H1 (cell line): ENCODE results near the gene DTL. TPM values are rescaled to one million over a fixed set of nuclear protein-coding genes. Genes with fewer than 3 reads are reported as not detected.

Experiments
- CTCF ChIA-PET: fragments of 300-600 bp; sonication (Branson Sonifier 250); formaldehyde crosslinking; loops from one replicate; lab custom pipeline; 2021; ENCODE audit not compliant: partially characterized antibody; lab: Charles Lee
- POLR2A ChIA-PET: fragments of 300-600 bp; sonication (Branson Sonifier 250); formaldehyde crosslinking; loops from one replicate; lab custom pipeline; 2021; ENCODE audit warnings: inconsistent platforms; ENCODE audit not compliant: partially characterized antibody; lab: Charles Lee
- DNase-seq, 2 experiments: peaks; one replicate each; pipeline versions ENCODE4 v3.0.0 to v3.0.0-alpha.2; 2010 to 2022; ENCODE audit warnings: low spot score in 2 of 2, low read depth in 1 of 2, mixed read lengths in 1 of 2
- FAIRE-seq: peaks from 2 replicates; lab custom pipeline; 2011; peaks lifted over from hg19 to GRCh38; lab: Jason Lieb, UNC
- H2AFZ ChIP-seq: 2 replicates; pipeline ENCODE4 v1.8.1; 2012; ENCODE audit warnings: low read length, inconsistent platforms
- H2AK5ac ChIP-seq: 2 replicates; pipeline ENCODE4 v1.6.1; 2013; ENCODE audit warnings: low read depth, low read length
- H2BK120ac ChIP-seq: replicated peaks from 2 replicates; pipeline ENCODE3; 2013; ENCODE audit warnings: low read depth, low read length, inconsistent platforms
- H2BK12ac ChIP-seq: 2 replicates; pipeline ENCODE4 v1.6.1; 2013; ENCODE audit warnings: low read depth, low read length
- H2BK15ac ChIP-seq: 2 replicates; pipeline ENCODE4 v1.6.1; 2013; ENCODE audit warnings: low read length
- H2BK20ac ChIP-seq: 2 replicates; pipeline ENCODE4 v1.6.1; 2013; ENCODE audit warnings: low read length
- H2BK5ac ChIP-seq: 2 replicates; pipeline ENCODE4 v1.6.1; 2013; ENCODE audit warnings: low read depth, low read length
- H3K14ac ChIP-seq: 2 replicates; pipeline ENCODE4 v1.6.1; 2013; ENCODE audit warnings: inconsistent platforms; ENCODE audit not compliant: insufficient read length
- H3K18ac ChIP-seq: 2 replicates; pipeline ENCODE4 v1.6.1; 2013; ENCODE audit warnings: low read length; ENCODE audit errors: extremely low read depth
- H3K23ac ChIP-seq: 2 replicates; pipeline ENCODE4 v1.6.1; 2013; ENCODE audit warnings: inconsistent platforms; ENCODE audit not compliant: insufficient read length
- H3K23me2 ChIP-seq: 2 replicates; pipeline ENCODE4 v1.6.1; 2013; ENCODE audit warnings: low read depth, low read length
- H3K27ac ChIP-seq: 2 replicates; pipeline ENCODE4 v1.6.1; 2011; ENCODE audit warnings: low read depth, low read length, inconsistent platforms
- H3K27me3 ChIP-seq, 4 experiments: replicated peaks in 1 of 4; 1 replicate in 1 of 4; 2 replicates in 3 of 4; pipeline versions ENCODE4 v1.6.1 to v1.8.1; 2011 to 2013; ENCODE audit warnings: low read length in 3 of 4, mild to moderate bottlenecking in 3 of 4, inconsistent platforms in 2 of 4, mixed read lengths in 2 of 4, moderate library complexity in 1 of 4; ENCODE audit not compliant: control insufficient read depth in 3 of 4, insufficient read depth in 3 of 4; ENCODE audit errors: extremely low read depth in 1 of 4
- H3K36me3 ChIP-seq, 4 experiments: 2 replicates each; pipeline versions ENCODE4 v1.6.1 to v1.8.1; 2011 to 2013; ENCODE audit warnings: mild to moderate bottlenecking in 4 of 4, low read length in 3 of 4, moderate library complexity in 2 of 4, control low read depth in 1 of 4, inconsistent platforms in 1 of 4; ENCODE audit not compliant: insufficient read depth in 4 of 4, control insufficient read depth in 2 of 4
- H3K4ac ChIP-seq: replicated peaks from 2 replicates; pipeline ENCODE3; 2013; ENCODE audit warnings: low read length, low read depth, mixed read lengths, inconsistent platforms; ENCODE audit not compliant: insufficient read length
- H3K4me1 ChIP-seq, 4 experiments: replicated peaks in 1 of 4; 1 replicate in 1 of 4; 2 replicates in 3 of 4; pipeline versions ENCODE4 v1.6.1 to v1.8.1; 2011 to 2013; ENCODE audit warnings: low read length in 3 of 4, inconsistent platforms in 2 of 4, mixed read lengths in 1 of 4; ENCODE audit not compliant: insufficient read depth in 4 of 4, control insufficient read depth in 3 of 4
- H3K4me2 ChIP-seq, 2 experiments: 2 replicates each; pipeline versions ENCODE4 v1.6.1 to v1.8.1; 2011 to 2013; ENCODE audit warnings: low read depth in 2 of 2, low read length in 2 of 2, control low read depth in 1 of 2, inconsistent platforms in 1 of 2, mild to moderate bottlenecking in 1 of 2; ENCODE audit not compliant: insufficient read depth in 1 of 2
- H3K4me3 ChIP-seq, 4 experiments: fragments of 200-600, 300-600 bp in 1 of 4; sonication (generic), shearing (Covaris generic), sonication (Bioruptor Twin) in 1 of 4; 2 replicates each; pipeline versions ENCODE4 v1.5.1 to v1.8.1; 2011 to 2016; ENCODE audit warnings: low read length in 4 of 4, low read depth in 3 of 4, control low read depth in 2 of 4, inconsistent platforms in 2 of 4, mild to moderate bottlenecking in 2 of 4, mixed read lengths in 1 of 4, moderate library complexity in 1 of 4; ENCODE audit not compliant: insufficient read depth in 2 of 4; ENCODE audit errors: extremely low read depth in 1 of 4
- H3K56ac ChIP-seq: replicated peaks from 2 replicates; pipeline ENCODE3; 2013; ENCODE audit warnings: low read depth, mild to moderate bottlenecking, mixed read lengths, low read length, inconsistent platforms; ENCODE audit not compliant: insufficient read length
- H3K79me1 ChIP-seq: 2 replicates; pipeline ENCODE4 v1.6.1; 2013; ENCODE audit warnings: low read depth, low read length, control low read depth
- H3K79me2 ChIP-seq, 2 experiments: 2 replicates each; pipeline versions ENCODE4 v1.6.1 to v1.8.1; 2012 to 2013; ENCODE audit warnings: low read length in 2 of 2, mild to moderate bottlenecking in 2 of 2, inconsistent platforms in 1 of 2; ENCODE audit not compliant: insufficient read depth in 2 of 2, control insufficient read depth in 1 of 2
- H3K9ac ChIP-seq, 4 experiments: replicated peaks in 1 of 4; 1 replicate in 1 of 4; 2 replicates in 3 of 4; pipeline versions ENCODE4 v1.6.1 to v1.8.1; 2011 to 2013; ENCODE audit warnings: low read depth in 3 of 4, low read length in 3 of 4, control low read depth in 2 of 4, mild to moderate bottlenecking in 2 of 4, moderate library complexity in 2 of 4, inconsistent platforms in 1 of 4; ENCODE audit errors: extremely low read depth in 1 of 4
- H3K9me3 ChIP-seq, 2 experiments: 2 replicates each; pipeline versions ENCODE4 v1.6.1 to v1.8.1; 2012 to 2013; ENCODE audit warnings: mild to moderate bottlenecking in 2 of 2, moderate library complexity in 2 of 2, control low read depth in 1 of 2, inconsistent platforms in 1 of 2, low read depth in 1 of 2, low read length in 1 of 2, mixed read lengths in 1 of 2; ENCODE audit not compliant: insufficient read depth in 2 of 2
- H4K20me1 ChIP-seq, 2 experiments: replicated peaks in 1 of 2; 2 replicates each; pipeline versions ENCODE3 to v1.8.1; 2011 to 2013; ENCODE audit warnings: inconsistent platforms in 2 of 2, low read length in 2 of 2, mild to moderate bottlenecking in 1 of 2; ENCODE audit not compliant: insufficient read depth in 2 of 2, control insufficient read depth in 1 of 2
- H4K5ac ChIP-seq: 2 replicates; pipeline ENCODE4 v1.6.1; 2013; ENCODE audit warnings: low read length, low read depth, mixed read lengths, inconsistent platforms; ENCODE audit not compliant: insufficient read length
- H4K8ac ChIP-seq: 2 replicates; pipeline ENCODE4 v1.8.0; 2013; ENCODE audit warnings: mild to moderate bottlenecking, moderate library complexity, low read length, inconsistent platforms; ENCODE audit not compliant: insufficient read depth; ENCODE audit errors: extremely low read depth
- H4K91ac ChIP-seq: replicated peaks from 2 replicates; pipeline ENCODE3; 2013; ENCODE audit warnings: low read length, mixed read lengths, inconsistent platforms; ENCODE audit not compliant: insufficient read length
- CEBPB ChIP-seq: IDR thresholded peaks from 2 replicates; pipeline ENCODE4 v1.6.1; 2012; ENCODE audit warnings: low read depth, low read length
- CHD2 ChIP-seq: IDR thresholded peaks from 2 replicates; pipeline ENCODE4 v1.6.1; 2012; ENCODE audit warnings: low read length, improper control_type of control experiment
- EP300 ChIP-seq, 2 experiments: IDR thresholded peaks; 1 replicate in 1 of 2; 2 replicates in 1 of 2; pipeline ENCODE4 v1.6.1; 2011 to 2012; ENCODE audit warnings: low read depth in 2 of 2, low read length in 2 of 2, mild to moderate bottlenecking in 2 of 2, borderline replicate concordance in 1 of 2, inconsistent platforms in 1 of 2, moderate library complexity in 1 of 2
- FOSL1 ChIP-seq: IDR thresholded peaks from 2 replicates; pipeline ENCODE4 v1.6.1; 2011; ENCODE audit warnings: mild to moderate bottlenecking, low read depth, low read length, moderate library complexity; ENCODE audit not compliant: insufficient read depth
- HDAC6 ChIP-seq: IDR thresholded peaks from one replicate; pipeline ENCODE4 v1.7.1; 2012; ENCODE audit warnings: low read depth, mild to moderate bottlenecking, inconsistent platforms, low read length, moderate library complexity
- JUND ChIP-seq: IDR thresholded peaks from 2 replicates; pipeline ENCODE4 v1.6.1; 2011; ENCODE audit warnings: mild to moderate bottlenecking, improper control_type of control experiment, low read length
- KDM5A ChIP-seq: fragments of 200-600 bp; IDR thresholded peaks from 2 replicates; pipeline ENCODE4 v1.7.1; 2012; ENCODE audit warnings: mild to moderate bottlenecking, low read length, inconsistent platforms, mixed read lengths
- MAFK ChIP-seq: IDR thresholded peaks from 2 replicates; pipeline ENCODE4 v1.6.1; 2012; ENCODE audit warnings: low read depth, mild to moderate bottlenecking, improper control_type of control experiment, low read length
- PHF8 ChIP-seq: fragments of 200-600 bp; sonication (generic); conservative IDR thresholded peaks from 2 replicates; pipeline ENCODE4 v1.7.1; 2012; ENCODE audit warnings: low read depth, mild to moderate bottlenecking, inconsistent platforms, low read length, moderate library complexity
- POLR2AphosphoS5 ChIP-seq: IDR thresholded peaks from 2 replicates; pipeline ENCODE4 v1.6.1; 2011; ENCODE audit warnings: low read depth, low read length
- POU5F1 ChIP-seq: IDR thresholded peaks from 2 replicates; pipeline ENCODE4 v1.6.1; 2011; ENCODE audit warnings: low read depth, mild to moderate bottlenecking, low read length, moderate library complexity
- RAD21 ChIP-seq, 2 experiments: IDR thresholded peaks in 1 of 2; conservative IDR thresholded peaks in 1 of 2; 2 replicates each; pipeline ENCODE4 v1.6.1; 2011; ENCODE audit warnings: low read depth in 2 of 2, low read length in 2 of 2, improper control_type of control experiment in 1 of 2, inconsistent platforms in 1 of 2, mild to moderate bottlenecking in 1 of 2, moderate library complexity in 1 of 2
- SRF ChIP-seq: IDR thresholded peaks from 2 replicates; pipeline ENCODE4 v1.6.1; 2011; ENCODE audit warnings: mild to moderate bottlenecking, low read depth, low read length, moderate library complexity
- TCF12 ChIP-seq: IDR thresholded peaks from 2 replicates; pipeline ENCODE4 v1.6.1; 2011; ENCODE audit warnings: low read depth, mild to moderate bottlenecking, low read length
- WGBS, 2 experiments: shearing (Covaris generic) in 1 of 2; methylation state at CpG; one replicate each; pipeline versions ENCODE4 v1.1.6 to v1.1.7; 2013 to 2015; ENCODE audit warnings: low lambda C conversion rate in 2 of 2, mixed read lengths in 2 of 2, inconsistent platforms in 1 of 2, low coverage in 1 of 2, missing lambda C conversion rate in 1 of 2; ENCODE audit not compliant: insufficient replicate concordance in 2 of 2, insufficient coverage in 1 of 2, insufficient read length in 1 of 2; ENCODE audit errors: extremely low coverage in 1 of 2, missing lambda C conversion rate in 1 of 2; 5-methylcytosine and 5-hydroxymethylcytosine counted together
- polyA plus RNA-seq, 7 experiments: library from polyadenylated mRNA; depleted of rRNA in 3 of 7; stranded (reverse) in 5 of 7; unstranded in 2 of 7; fragments of >200 nt in 5 of 7; fragments of 200-250 nt in 2 of 7; gene quantifications; 1 replicate in 5 of 7; 2 replicates in 1 of 7; 4 replicates in 1 of 7; pipeline versions ENCODE4 v1.2.1 to v1.2.3, GENCODE V29; 2011 to 2013; ENCODE audit warnings: missing spikeins in 2 of 7, mixed read lengths in 2 of 7
- total RNA-seq: library from RNA; stranded (reverse); fragmentation: NEBNext Ultra II Directional; extraction: Animal tissue kit (Norgen Biotek cat#: 25700); gene quantifications from 2 replicates; pipeline ENCODE4 v1.2.1, GENCODE V29; 2021

The DTL gene
- total and polyA plus RNA-seq, 2 of the 8 experiments (the other 6 are each of a cell fraction or from before 2014, with no cell fraction given) = 36.0 to 46.9 TPM

- no peak overlapping the region for H3K4ac ChIP-seq
- peaks cover 6 to 13% of the 10 kb centered on the region in 2 experiments for H4K20me1 ChIP-seq
- no peak overlapping the region for H2BK12ac ChIP-seq
- H4K8ac ChIP-seq = no peak overlapping the region
- no peak overlapping the region for H3K56ac ChIP-seq
- no peak overlapping the region for H2AFZ ChIP-seq
- no peak overlapping the region for H3K14ac ChIP-seq
- ChIA-PET CTCF (interaction anchor here (0.7 to 2.1 kb wide), 3 partner anchors 10 to 411 kb away, joined by 3 to 9 read pairs (median 5); partner anchors contain the start of genes DTL and INTS7), POLR2A (interaction anchor here (0.6 to 0.7 kb wide), 2 partner anchors 11 to 818 kb away, joined by 3 read pairs; no protein-coding TSS in a partner anchor)
- no peak overlapping the region for H2BK120ac ChIP-seq
- H4K5ac ChIP-seq = no peak overlapping the region
- H3K79me1 ChIP-seq = no peaks in the 10 kb centered on the region
- no peak overlapping the region for H3K4me3 ChIP-seq
- no peak overlapping the region for H2BK5ac ChIP-seq
- no peak overlapping the region for H2AK5ac ChIP-seq
- H3K4me1 ChIP-seq = no peaks in the 10 kb centered on the region
- H2BK15ac ChIP-seq = no peak overlapping the region
- no peaks in the 10 kb centered on the region for H3K27me3 ChIP-seq
- no peak overlapping the region for H3K9ac ChIP-seq
- H3K27ac ChIP-seq = no peak overlapping the region
- no peak overlapping the region for H3K4me2 ChIP-seq
- DNase-seq = no peak
- no peak for FAIRE-seq
- H4K91ac ChIP-seq = no peak overlapping the region
- H3K36me3 ChIP-seq = peaks cover 4 to 63% (median 29%) of the 10 kb centered on the region in 4 experiments; a peak in 7 of 8 replicates
- WGBS, 2 experiments = 95% methylated on average over 1 of the region's 1 CpG; no CpG with 5 or more reads in 1 of the 2 experiments
- no peaks in the 10 kb centered on the region for H3K23me2 ChIP-seq
- no peak overlapping the region for H3K23ac ChIP-seq
- H3K18ac ChIP-seq = no peak overlapping the region
- H3K79me2 ChIP-seq = peaks cover 6 to 52% of the 10 kb centered on the region in 2 experiments; a peak in 3 of 4 replicates
- no peaks in the 10 kb centered on the region for H3K9me3 ChIP-seq
- no peak overlapping the region for H2BK20ac ChIP-seq
- TF ChIP-seq PHF8 (no peak), FOSL1 (no peak), EP300 (IDR thresholded peaks at IDR 0.05; ENCODE audit: borderline replicate concordance in 1 of 2, low read depth in 2 of 2, low read length in 2 of 2) (no peak), SRF (no peak), MAFK (no peak), JUND (no peak), POU5F1 (no peak), CHD2 (no peak), RAD21 (IDR thresholded peaks at IDR 0.05 in 1 of 2, conservative IDR thresholded peaks at IDR 0.05 in 1 of 2; ENCODE audit: low read depth in 2 of 2, low read length in 2 of 2) (no peak), HDAC6 (no peak), POLR2AphosphoS5 (no peak), TCF12 (no peak), KDM5A (no peak), CEBPB (no peak)
Observed at GRCh38 chr1:212044851-212045250, 9.3 kb downstream of the DTL start.
